Activated gamma-delta T cell treated with Interleukin-2 at 50 U/mL for 16 hours (primary cell): Measurements from ENCODE around the gene MSRB1.
"Not testable (repeated sequence)": the region's sequence is repeated elsewhere in the genome, so short reads cannot be mapped to it uniquely, and the experiment has no call there.

Source experiments
- DNase-seq: peaks from one replicate; pipeline ENCODE4 v3.0.0-alpha.2; 2020

The MSRB1 gene

DNA sequence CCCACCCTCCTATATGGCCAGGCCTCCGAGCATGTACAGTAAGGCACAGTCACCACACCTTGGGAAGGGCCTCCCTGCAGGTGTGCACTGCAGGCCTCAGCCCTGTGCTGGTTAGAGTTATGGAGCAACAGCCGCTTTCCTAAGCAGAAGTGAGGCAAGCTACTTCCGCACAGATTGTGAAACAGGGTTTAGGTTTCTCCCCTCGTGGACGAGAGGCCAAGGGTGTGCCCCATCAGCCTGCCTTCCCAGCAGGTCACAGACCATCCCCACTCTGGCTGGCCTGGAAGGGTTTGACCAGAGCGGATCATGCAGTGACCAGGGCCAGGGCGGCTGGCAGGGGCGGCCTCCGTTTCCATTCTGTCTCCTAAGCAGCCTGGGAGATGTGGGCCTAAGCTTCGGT, 4.7 kb downstream of the MSRB1 start:
- DNase-seq = no peak

GRCh38 chr16:1936945-1937479, 6.0 kb downstream of the MSRB1 start:
- DNase-seq = no peak

GRCh38 chr16:1933097-1933661, 9.8 kb downstream of the MSRB1 start:
- no peak for DNase-seq

- no peak for DNase-seq
Observed at GRCh38 chr16:1932050-1933028, 10.7 kb downstream of the MSRB1 start.

- no peak for DNase-seq
Observed at GRCh38 chr16:1930338-1930720, 12.7 kb downstream of the MSRB1 start.

DNA sequence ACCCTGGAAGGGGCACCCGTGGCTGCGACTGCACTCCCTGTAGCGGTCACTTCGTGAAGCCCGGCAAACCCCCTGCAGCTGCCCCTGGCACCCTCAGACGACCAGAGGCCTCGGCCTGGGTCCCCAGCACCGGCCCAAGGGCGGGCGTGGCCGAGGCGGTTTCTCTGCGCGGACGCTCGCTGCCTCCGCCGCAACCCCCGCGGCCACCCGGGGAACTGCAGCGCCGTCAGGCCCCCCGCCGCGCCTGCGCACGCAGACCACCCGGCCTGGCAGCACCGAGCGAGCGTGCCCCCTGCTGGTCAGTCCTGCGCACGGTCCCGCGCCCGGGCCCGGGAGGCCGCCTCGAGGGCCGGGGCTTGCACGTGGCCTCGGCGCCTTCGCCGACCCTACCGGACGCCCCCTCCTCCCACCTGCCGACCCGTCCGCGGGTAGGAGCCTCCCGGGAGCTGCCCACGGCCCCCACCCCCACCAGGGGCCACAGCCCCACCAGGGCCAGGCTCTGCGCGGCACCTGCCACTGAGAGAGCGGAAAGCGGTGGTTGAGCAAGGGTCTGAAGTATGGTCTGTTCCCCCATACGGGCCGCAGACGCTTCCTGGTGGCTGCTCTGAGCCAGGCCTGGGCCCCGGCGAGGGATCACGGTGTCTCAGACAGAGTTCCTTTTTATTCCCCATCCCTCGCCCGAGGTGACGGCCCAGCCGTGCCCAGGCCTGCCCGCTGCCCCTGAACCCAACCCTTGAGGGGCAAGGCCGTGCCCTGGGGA, 13.2 kb downstream of the MSRB1 start:
- DNase-seq = peak; percentile 93

- no peak for DNase-seq
Observed at GRCh38 chr16:1929105-1929504, 13.9 kb downstream of the MSRB1 start.

- DNase-seq = no peak
Observed at GRCh38 chr16:1926271-1926670, 16.7 kb downstream of the MSRB1 start.

DNA sequence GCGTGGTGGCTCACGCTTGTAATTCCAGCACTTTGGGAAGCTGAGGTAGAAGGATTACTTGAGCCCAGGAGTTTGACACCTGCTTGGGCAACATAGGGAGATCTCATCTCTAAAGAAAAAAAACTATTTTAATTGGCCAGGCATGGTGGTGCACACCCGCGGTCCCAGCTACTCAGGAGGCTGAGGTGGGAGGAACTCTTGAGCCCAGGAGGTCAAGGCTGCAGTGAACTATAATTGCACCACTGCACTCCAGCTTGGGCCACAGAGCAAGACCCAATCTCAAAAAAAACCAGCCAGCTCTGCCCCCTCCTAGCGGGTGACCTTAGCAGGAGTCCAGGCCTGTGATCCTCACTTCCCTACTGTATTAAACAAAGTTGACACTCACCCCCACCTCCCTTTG, 18.9 kb downstream of the MSRB1 start:
- no peak for DNase-seq

GRCh38 chr16:1923299-1924034, 19.5 kb downstream of the MSRB1 start:
- no peak for DNase-seq

- DNase-seq = no peak
Observed at GRCh38 chr16:1922357-1922756, 20.6 kb downstream of the MSRB1 start.

DNA sequence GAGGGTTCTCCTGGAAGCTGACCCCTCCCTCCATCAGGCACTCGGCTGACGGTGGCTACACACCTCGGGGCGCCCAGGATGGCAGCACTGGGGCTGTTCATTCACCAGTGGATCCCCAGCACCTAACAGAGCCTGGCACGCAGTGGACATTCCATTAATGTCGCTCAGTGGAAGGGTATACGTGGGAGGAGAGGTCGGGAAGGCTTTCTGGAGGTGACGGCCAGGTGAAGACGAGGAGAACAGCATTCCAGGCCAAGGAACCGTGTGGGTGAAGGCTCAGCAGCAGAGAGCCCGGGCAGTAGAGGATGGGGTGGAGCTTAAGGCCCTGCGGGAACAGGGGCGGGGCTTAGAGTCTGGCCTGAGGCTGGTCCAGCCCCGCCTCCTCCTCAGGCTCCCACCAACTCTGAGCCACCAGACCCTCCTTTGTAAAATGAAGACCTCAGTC, 22.2 kb downstream of the MSRB1 start:
- no peak for DNase-seq

DNA sequence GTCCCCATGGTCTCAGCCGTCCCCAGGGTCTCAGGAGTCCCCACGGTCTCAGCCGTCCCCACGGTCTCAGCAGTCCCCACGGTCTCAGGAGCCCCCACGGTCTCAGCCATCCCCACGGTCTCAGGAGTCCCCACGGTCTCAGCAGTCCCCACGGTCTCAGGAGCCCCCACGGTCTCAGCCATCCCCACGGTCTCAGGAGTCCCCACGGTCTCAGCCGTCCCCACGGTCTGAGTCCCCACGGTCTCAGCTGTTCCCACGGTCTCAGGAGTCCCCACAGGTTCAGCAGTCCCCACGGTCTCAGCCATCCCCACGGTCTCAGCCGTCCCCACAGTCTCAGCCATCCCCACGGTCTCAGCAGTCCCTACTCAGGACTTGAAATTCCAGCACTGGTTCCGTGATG, 22.9 kb downstream of the MSRB1 start:
- DNase-seq = not testable (repeated sequence)

DNA sequence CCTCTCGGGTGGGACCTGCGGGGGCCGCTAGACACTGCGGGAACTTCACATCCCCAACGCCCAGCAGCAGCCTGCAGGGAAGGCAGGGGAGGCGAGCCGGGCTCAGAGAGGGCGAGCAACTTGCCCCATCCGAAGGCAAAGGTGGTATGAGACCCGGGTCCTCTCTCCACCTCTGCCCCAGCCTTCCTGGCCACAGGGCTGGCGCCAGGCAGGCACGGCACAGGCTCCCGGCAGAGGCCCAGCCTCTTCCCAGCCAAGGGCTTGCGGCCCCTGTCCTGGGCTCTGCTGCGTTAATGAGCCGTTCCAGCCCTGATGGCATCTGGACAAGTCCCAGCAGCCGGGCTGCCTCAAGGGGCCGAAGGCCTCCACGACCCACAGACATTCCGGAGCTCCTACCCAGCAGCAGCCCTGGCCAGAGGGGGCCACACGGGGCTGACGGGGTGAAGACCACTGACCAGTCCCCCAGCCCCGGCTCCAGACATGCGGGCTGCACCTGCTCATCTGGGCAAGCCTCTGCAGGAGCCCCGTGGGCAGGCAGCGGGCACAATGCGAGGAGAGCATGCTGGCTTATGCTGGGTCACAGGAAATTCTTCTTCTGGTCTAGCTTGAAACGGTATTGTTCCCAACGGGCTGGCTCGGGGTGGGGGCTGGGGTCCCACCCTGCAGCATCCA, 23.5 kb downstream of the MSRB1 start:
- no peak for DNase-seq

- no peak for DNase-seq
Observed at GRCh38 chr16:1918351-1919326, 24.4 kb downstream of the MSRB1 start, which contains the start of gene HS3ST6. Gene HS3ST6, minus strand, starts transcription at chr16:1918415. Its CDS starts 92 bp downstream, at chr16:1918323.

- DNase-seq = no peak
Observed at GRCh38 chr16:1917665-1918350, 25.2 kb downstream of the MSRB1 start.

- DNase-seq = no peak
Observed at GRCh38 chr16:1917056-1917664, 25.8 kb downstream of the MSRB1 start.

- DNase-seq = no peak
Observed at GRCh38 chr16:1916640-1916990, 26.4 kb downstream of the MSRB1 start.
